ENCODE results near the gene PAFAH1B2. TPM values are rescaled to one million over a fixed set of nuclear protein-coding genes. Genes with fewer than 3 reads are reported as not detected.

PAFAH1B2 gene
- total and polyA plus RNA-seq, 2 of the 8 experiments (the other 6 are each of a cell fraction or from before 2014, with no cell fraction given): 38.2 to 161 TPM

- TF ChIP-seq, protein P1, sequence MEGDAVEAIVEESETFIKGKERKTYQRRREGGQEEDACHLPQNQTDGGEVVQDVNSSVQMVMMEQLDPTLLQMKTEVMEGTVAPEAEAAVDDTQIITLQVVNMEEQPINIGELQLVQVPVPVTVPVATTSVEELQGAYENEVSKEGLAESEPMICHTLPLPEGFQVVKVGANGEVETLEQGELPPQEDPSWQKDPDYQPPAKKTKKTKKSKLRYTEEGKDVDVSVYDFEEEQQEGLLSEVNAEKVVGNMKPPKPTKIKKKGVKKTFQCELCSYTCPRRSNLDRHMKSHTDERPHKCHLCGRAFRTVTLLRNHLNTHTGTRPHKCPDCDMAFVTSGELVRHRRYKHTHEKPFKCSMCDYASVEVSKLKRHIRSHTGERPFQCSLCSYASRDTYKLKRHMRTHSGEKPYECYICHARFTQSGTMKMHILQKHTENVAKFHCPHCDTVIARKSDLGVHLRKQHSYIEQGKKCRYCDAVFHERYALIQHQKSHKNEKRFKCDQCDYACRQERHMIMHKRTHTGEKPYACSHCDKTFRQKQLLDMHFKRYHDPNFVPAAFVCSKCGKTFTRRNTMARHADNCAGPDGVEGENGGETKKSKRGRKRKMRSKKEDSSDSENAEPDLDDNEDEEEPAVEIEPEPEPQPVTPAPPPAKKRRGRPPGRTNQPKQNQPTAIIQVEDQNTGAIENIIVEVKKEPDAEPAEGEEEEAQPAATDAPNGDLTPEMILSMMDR (IDR thresholded peaks at IDR 0.05; ENCODE audit: control extremely low read depth in 1 of 3, insufficient read depth in 1 of 3, low read depth in 1 of 3, low read length in 3 of 3): no peak
- TF ChIP-seq RFX5 (IDR thresholded peaks at IDR 0.05; ENCODE audit: borderline replicate concordance, low read depth, low read length) (no peak), CBX5 (IDR thresholded peaks at IDR 0.05; ENCODE audit: low read depth, low read length) (no peak), BRCA1 (IDR thresholded peaks at IDR 0.05; ENCODE audit: low read depth, low read length) (no peak), GTF2F1 (IDR thresholded peaks at IDR 0.05; ENCODE audit: borderline replicate concordance, low read depth, low read length) (no peak), TAF7 (optimal IDR thresholded peaks at IDR 0.05; ENCODE audit: borderline replicate concordance, low read depth, low read length) (no peak), JUN (IDR thresholded peaks at IDR 0.05; ENCODE audit: low read depth, low read length) (no peak), CHD7 (IDR thresholded peaks at IDR 0.05; ENCODE audit: insufficient replicate concordance, low read length) (no peak)
These were observed 59.0 kb downstream of the PAFAH1B2 start (continued) for GRCh38 chr11:117203069-117203407.

Measured in H1 (cell line).